GM23248 (cell line): ENCODE data around the gene NAA25. TPM values are rescaled to one million over a fixed set of nuclear protein-coding genes. Genes with fewer than 3 reads are reported as not detected.
"Not testable (repeated sequence)": the region's sequence is repeated elsewhere in the genome, so short reads cannot be mapped to it uniquely, and the experiment has no call there.

Source experiments
- DNase-seq: peaks from one replicate; pipeline ENCODE4 v3.0.0-alpha.2; 2015
- H2AFZ ChIP-seq: fragments of 200-600 bp; sonication (generic); 2 replicates; pipeline ENCODE4 v1.6.1; 2016; ENCODE audit warnings: antibody characterized with exemption
- H3F3A ChIP-seq: fragments of 200-600 bp; sonication (generic); 2 replicates; pipeline ENCODE4 v1.6.1; 2016; ENCODE audit warnings: mild to moderate bottlenecking, antibody characterized with exemption, mixed run types; ENCODE audit not compliant: insufficient read depth
- H3K27ac ChIP-seq: fragments of 200-600 bp; sonication (generic); 2 replicates; pipeline ENCODE4 v1.5.1; 2016; ENCODE audit warnings: mild to moderate bottlenecking
- H3K27me3 ChIP-seq: fragments of 200-600 bp; sonication (generic); replicated peaks from 2 replicates; pipeline ENCODE4 v1.6.1; 2016; ENCODE audit warnings: mild to moderate bottlenecking; ENCODE audit not compliant: insufficient read depth
- H3K36me3 ChIP-seq: fragments of 200-600 bp; sonication (generic); 2 replicates; pipeline ENCODE4 v1.6.1; 2016; ENCODE audit warnings: low read depth, mild to moderate bottlenecking
- H3K4me1 ChIP-seq: fragments of 200-600 bp; sonication (generic); 2 replicates; pipeline ENCODE4 v1.6.1; 2016; ENCODE audit warnings: mild to moderate bottlenecking; ENCODE audit not compliant: insufficient read depth
- H3K4me2 ChIP-seq: fragments of 200-600 bp; sonication (generic); one replicate; pipeline ENCODE4 v1.6.1; 2016; ENCODE audit warnings: mild to moderate bottlenecking; ENCODE audit not compliant: unreplicated experiment
- H3K4me3 ChIP-seq: fragments of 200-600 bp; sonication (generic); 2 replicates; pipeline ENCODE4 v1.5.1; 2016; ENCODE audit warnings: mild to moderate bottlenecking
- H3K79me2 ChIP-seq: fragments of 200-600 bp; sonication (generic); 2 replicates; pipeline ENCODE4 v1.6.1; 2016; ENCODE audit warnings: mild to moderate bottlenecking; ENCODE audit not compliant: insufficient read depth
- H3K9ac ChIP-seq: fragments of 200-600 bp; sonication (generic); 2 replicates; pipeline ENCODE4 v1.6.1; 2016; ENCODE audit warnings: mild to moderate bottlenecking
- H3K9me2 ChIP-seq: fragments of 200-600 bp; sonication (generic); 2 replicates; pipeline ENCODE4 v1.6.1; 2016; ENCODE audit warnings: mixed run types, mild to moderate bottlenecking, moderate library complexity; ENCODE audit not compliant: insufficient read depth
- H3K9me3 ChIP-seq: fragments of 200-600 bp; sonication (generic); one replicate; pipeline ENCODE4 v1.6.1; 2017; ENCODE audit warnings: low read depth
- H4K20me1 ChIP-seq: fragments of 200-600 bp; sonication (generic); 2 replicates; pipeline ENCODE4 v1.6.0; 2016; ENCODE audit not compliant: insufficient read depth
- EZH2 ChIP-seq: fragments of 200-600 bp; sonication (generic); IDR thresholded peaks from 2 replicates; pipeline ENCODE4 v1.6.1; 2018; ENCODE audit warnings: antibody characterized with exemption, mild to moderate bottlenecking; ENCODE audit not compliant: insufficient read depth, poor library complexity, severe bottlenecking
- EZH2phosphoT487 ChIP-seq: fragments of 200-600 bp; sonication (generic); IDR thresholded peaks from 2 replicates; pipeline ENCODE4 v1.6.1; 2018; ENCODE audit warnings: antibody characterized with exemption, moderate library complexity, mild to moderate bottlenecking, low read depth; ENCODE audit not compliant: insufficient read depth
- WGBS, 2 experiments: methylation state at CpG; one replicate each; pipeline ENCODE4 v1.1.6; 2015 to 2017; ENCODE audit warnings: low lambda C conversion rate in 2 of 2, low coverage in 1 of 2; ENCODE audit errors: missing lambda C conversion rate in 2 of 2; 5-methylcytosine and 5-hydroxymethylcytosine counted together
- in situ Hi-C: fragments of 300-500 bp; cut with MboI; formaldehyde crosslinking; loops from 2 replicates; pipeline ENCODE4 v1.15.0; 2020
- polyA plus RNA-seq: library from polyadenylated mRNA; unstranded; fragments of >200 nt; fragmentation: Nextera tagmentation; extraction: Ambion mirVana; gene quantifications from 2 replicates; pipeline ENCODE4 v1.2.1, GENCODE V29; 2016
- total RNA-seq: library from RNA; depleted of rRNA; stranded (reverse); fragments of >200 nt; shearing (Covaris generic); gene quantifications from 2 replicates; pipeline ENCODE4 v1.2.3, GENCODE V29; 2014

The NAA25 gene
- total and polyA plus RNA-seq, 2 experiments from 2014 or later = 15.2 to 16.1 TPM

DNA sequence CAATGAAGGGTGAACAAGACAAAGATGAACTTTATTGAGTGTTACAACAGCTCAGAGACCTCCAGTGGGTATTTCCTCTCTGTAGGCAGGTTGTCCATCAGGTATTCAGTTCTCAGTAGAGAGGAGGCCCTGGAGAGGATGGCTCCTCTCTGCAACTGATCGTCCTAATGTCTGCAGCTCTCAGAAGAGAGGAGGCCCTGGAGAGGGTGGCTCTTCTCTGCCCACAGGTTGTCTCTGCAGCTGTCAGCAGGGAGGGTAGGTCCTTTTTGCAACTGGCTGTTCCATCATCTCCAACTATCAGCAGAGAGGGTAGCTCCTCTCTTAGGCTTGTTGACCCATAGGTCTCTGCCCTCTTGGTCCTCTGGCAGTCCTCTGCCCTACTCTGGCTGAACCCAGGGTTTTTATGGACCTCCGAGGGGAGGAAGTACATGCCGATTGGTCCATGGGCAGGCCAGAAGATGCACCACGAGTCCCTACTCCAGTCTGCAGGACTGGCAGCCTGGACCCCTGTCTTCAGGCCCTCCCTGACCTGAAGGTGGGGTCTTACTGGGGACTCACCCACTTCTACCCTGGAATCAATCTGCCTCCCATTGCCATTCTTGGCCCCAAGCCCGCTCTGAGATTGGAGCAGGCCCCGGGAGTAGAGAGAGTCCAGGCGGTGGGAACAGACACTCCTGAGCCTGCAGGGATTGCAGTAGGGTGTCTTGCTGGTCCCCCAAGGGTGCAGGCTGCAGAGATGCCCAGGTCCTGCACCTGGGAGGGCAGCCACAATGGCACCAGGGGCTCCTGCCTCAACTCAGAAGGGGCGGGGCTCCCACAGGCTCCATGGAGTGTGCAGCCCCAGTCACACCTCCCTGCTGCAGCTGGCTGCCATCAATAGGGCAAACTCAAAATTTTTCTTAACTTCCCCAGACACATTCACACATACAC, 97.9 kb downstream of the NAA25 start:
- no peak overlapping the region for H2AFZ ChIP-seq
- peaks cover 35% of the 10 kb centered on the region for H3K79me2 ChIP-seq
- no peaks in the 10 kb centered on the region; the same call in 1 of the 2 replicates for H3K36me3 ChIP-seq
- WGBS, 2 experiments = 78% methylated on average over 8 of the region's 8 CpGs
- H3K27ac ChIP-seq = no peak overlapping the region
- no peaks in the 10 kb centered on the region for H3K27me3 ChIP-seq
- TF ChIP-seq EZH2 (no peak), EZH2phosphoT487 (no peak)
- no peaks in the 10 kb centered on the region for H4K20me1 ChIP-seq
- H3K9me2 ChIP-seq = no peaks in the 10 kb centered on the region
- H3K4me1 ChIP-seq = peaks cover 18% of the 10 kb centered on the region
- in situ Hi-C loops = no loop called here
- H3K4me3 ChIP-seq = no peak overlapping the region
- no peak overlapping the region for H3K4me2 ChIP-seq
- DNase-seq = no peak
- H3K9me3 ChIP-seq = no peaks in the 10 kb centered on the region
- H3K9ac ChIP-seq = no peak overlapping the region
- 0 out of 2 replicates have a peak, but pooled peaks cover 5% of the 10 kb centered on the region for H3F3A ChIP-seq

DNA sequence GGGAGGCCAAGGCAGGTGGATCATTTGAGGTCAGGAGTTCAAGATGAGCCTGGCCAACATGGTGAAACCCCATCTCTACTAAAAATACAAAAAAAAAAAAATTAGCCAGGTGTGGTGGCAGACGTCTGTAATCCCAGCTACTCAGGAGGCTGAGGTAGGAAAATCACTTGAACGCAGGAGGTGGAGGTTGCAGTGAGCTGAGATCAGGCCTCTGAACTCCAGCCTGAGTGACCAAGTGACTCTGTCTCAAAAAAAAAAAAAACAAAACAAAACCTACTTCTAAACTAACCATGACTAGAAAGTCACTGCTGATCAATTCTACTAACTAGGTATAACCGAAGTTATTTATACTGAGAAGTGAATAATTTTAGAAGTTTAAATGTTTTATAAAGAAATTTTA, 99.0 kb downstream of the NAA25 start:
- DNase-seq, H3K9ac ChIP-seq, H3K9me2 ChIP-seq, H3K36me3 ChIP-seq, H3F3A ChIP-seq, in situ Hi-C loops, H3K9me3 ChIP-seq, H4K20me1 ChIP-seq, H2AFZ ChIP-seq, H3K27me3 ChIP-seq, H3K4me2 ChIP-seq, H3K4me3 ChIP-seq, H3K27ac ChIP-seq: not testable (repeated sequence)
- H3K79me2 ChIP-seq = peaks cover 24% of the 10 kb centered on the region
- 85 to 88% methylated on average over 3 of the region's 3 CpGs for WGBS, 2 experiments
- peaks cover 16% of the 10 kb centered on the region for H3K4me1 ChIP-seq

DNA sequence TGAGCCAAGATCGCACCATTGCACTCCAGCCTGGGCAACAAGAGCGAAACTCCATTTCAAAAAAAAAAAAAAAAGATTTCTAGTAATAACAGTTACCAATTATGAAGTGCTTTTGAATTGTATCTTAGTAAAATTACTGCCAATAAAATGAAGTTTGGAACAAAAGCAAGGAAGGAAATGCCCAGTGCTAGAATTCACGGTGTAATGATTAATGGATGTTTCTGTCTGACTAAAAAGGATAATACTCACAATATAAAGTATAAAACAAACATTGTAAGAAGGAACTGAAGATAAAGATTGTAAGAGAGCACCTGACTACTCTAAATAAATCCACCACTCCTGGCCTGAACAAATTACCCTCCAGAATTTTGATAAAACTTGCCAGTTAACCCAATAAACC, 99.7 kb downstream of the NAA25 start:
- no peaks in the 10 kb centered on the region for H3K36me3 ChIP-seq
- H2AFZ ChIP-seq = no peak overlapping the region
- DNase-seq = no peak
- in situ Hi-C loops = no loop called here
- no peaks in the 10 kb centered on the region for H3K27me3 ChIP-seq
- no peak overlapping the region for H3K27ac ChIP-seq
- 53 to 61% methylated on average over 3 of the region's 3 CpGs for WGBS, 2 experiments
- H3K9me3 ChIP-seq = no peaks in the 10 kb centered on the region
- H3K4me1 ChIP-seq = peaks cover 11% of the 10 kb centered on the region
- H3K9me2 ChIP-seq = no peaks in the 10 kb centered on the region
- H3K9ac ChIP-seq = no peak overlapping the region
- peaks cover 17% of the 10 kb centered on the region for H3K79me2 ChIP-seq
- H3K4me3 ChIP-seq = no peak overlapping the region
- H3F3A ChIP-seq = no peaks in the 10 kb centered on the region
- no peak for TF ChIP-seq EZH2
- no peak for TF ChIP-seq EZH2phosphoT487
- no peaks in the 10 kb centered on the region for H4K20me1 ChIP-seq
- H3K4me2 ChIP-seq = no peak overlapping the region

DNA sequence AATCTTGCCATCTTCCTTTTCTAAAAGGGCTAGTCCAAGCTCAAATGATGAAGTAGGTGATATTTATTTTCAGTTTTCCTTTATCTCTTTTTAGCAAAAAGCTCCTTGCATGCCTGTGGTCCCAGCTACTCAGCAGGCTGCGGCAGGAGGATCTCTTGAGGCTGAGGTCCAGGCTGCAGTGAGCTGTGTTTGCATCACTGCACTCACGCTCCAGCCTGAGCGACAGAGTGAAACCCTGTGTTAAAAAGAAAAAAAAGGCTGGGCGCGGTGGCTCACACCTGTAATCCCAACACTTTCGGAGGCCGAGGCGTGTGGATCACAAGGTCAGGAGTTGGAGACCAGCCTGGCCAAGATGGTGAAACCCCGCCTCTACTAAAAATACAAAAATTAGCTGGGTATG, 100.6 kb downstream of the NAA25 start:
- Histone ChIP-seq H3K4me1 (peaks cover 11% of the 10 kb centered on the region), H3K9ac (no peak overlapping the region), H3K9me2 (no peaks in the 10 kb centered on the region), H3K79me2 (peaks cover 14% of the 10 kb centered on the region; the same call in 1 of the 2 replicates), H3K36me3 (no peaks in the 10 kb centered on the region), H3K9me3 (no peaks in the 10 kb centered on the region), H3K4me3 (no peak overlapping the region), H4K20me1 (no peaks in the 10 kb centered on the region), H3F3A (no peaks in the 10 kb centered on the region), H3K27me3 (no peaks in the 10 kb centered on the region), H2AFZ (no peak overlapping the region), H3K27ac (no peak overlapping the region), H3K4me2 (no peak overlapping the region)
- DNase-seq = no peak
- WGBS, 2 experiments = 91 to 94% methylated on average over 8 to 9 of the region's 9 CpGs
- in situ Hi-C loops = no loop called here
- no peak for TF ChIP-seq EZH2
